NCI-H1417 treated with DMSO at 0.1 percent for 48 hours (cell line): ENCODE data around the gene IFNA13.
"Not testable (repeated sequence)": the region's sequence is repeated elsewhere in the genome, so short reads cannot be mapped to it uniquely, and the experiment has no call there.

Experiments used
- DNase-seq: peaks from one replicate; lab custom pipeline; 2025; lab: John Stamatoyannopoulos, UW

IFNA13 gene

GRCh38 chr9:21367957-21368356 is at the start of gene IFNA13:
Gene IFNA13 (minus strand): TSS chr9:21368057. CDS start chr9:21368010, 47 bp downstream.
- DNase-seq: no peak

DNA sequence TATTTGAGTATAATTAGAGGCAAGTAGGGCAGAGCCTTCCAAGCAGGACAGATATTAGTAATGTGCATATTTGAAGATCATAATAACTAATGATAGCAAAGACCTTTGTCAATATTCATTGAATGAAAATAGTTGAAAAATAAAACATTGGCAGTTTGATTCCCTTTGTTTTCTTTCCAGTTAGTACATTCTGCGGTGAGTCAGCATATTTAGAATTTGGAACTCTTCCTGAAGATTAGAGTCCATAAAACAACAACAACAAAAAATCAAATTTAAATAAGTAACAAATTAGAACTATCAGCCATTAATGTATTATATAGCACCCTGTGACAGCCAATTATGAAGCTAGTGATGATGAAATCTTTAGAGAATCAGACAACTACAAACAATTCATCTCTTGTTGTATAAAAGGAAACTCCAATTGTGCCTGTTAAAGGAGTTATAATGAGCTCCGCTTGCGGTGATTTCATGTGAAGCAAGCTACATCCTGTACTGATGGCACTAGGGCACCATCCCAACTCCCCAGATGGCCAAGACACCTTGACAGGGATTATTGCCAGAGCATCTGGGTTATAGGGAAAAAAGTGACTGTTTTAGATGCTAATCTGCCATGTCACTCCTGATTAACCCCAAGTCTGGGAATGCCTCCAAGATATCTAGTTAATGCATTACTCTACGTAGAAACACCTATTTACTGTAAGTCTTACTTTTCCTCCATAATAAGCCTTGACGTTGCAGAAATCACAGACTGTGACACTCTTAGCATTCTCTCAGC is 47.8 kb upstream of the IFNA13 start:
- DNase-seq: no peak

DNA sequence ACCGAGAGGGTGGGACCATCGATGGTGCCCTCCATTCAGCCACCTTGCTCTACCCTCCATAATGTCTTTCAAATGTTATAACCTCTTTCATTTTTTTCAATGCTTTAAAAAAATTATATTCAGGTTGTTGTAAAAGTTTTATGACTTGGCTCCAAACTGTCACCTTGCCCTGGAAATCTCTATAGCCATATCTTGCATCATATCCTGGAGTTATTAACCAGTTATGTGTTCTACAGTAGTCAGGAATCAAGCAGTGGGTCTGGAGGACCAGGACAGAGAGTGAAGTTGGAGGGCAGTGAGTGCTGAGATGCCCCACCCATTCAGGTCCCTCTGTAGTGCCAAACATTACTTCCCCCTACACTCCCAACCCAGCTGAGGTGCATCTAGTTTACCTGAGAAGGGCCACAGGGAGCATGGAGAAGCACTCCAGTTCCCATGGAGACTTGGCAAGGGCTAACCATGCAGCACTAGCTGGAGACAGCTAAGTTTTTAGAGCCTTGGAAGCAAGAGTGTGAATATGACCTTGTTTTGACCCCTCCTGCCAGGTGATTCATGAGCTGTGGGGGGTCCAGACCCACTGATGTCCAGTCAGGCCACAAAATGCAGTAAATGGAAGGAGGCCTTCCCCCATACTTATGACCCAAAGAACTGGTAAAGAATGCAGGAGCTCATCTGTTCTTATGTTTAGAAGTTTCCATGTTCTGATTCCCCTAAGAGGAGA is 46.5 kb upstream of the IFNA13 start:
- DNase-seq: no peak

- DNase-seq: no peak
Observed at GRCh38 chr9:21413624-21414023, 45.8 kb upstream of the IFNA13 start.

DNA sequence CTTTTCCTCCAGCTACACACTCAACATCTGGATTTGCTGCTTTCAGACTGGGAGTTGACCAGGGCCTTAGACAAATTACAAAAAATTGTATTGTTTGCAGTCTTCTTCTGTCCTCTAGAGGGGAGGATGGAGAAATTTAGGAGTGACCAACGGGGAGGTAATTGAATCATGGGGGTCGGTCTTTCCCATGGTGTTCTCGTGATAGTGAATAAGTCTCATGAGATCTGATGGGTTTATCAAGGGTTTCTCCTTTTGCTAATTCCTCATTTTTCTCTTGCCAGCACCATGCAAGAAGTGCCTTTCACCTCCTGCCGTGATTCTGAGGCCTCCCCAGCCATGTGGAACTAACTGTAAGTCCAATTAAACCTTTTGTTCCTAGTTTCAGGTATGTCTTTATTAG is 45.3 kb upstream of the IFNA13 start:
- no peak for DNase-seq

DNA sequence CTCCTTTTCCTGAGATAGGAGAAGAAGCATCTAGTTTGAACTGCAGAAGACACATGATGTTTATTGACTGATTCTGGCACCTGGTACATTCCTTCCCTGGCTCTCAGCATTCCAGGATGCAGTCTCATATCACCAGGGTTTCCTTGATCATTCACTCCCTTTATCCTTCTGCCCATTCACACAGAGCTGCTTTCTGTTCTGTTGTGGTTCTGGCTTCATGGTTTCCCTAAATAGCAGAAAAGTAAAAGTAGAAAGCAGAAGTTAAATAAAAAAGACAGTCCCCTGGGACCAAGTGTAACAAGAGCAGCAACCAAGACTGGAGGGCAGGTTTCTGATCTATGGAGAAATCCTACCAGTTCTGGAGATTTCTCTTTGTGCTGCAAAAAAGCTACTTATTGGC is 44.2 kb upstream of the IFNA13 start:
- no peak for DNase-seq

DNA sequence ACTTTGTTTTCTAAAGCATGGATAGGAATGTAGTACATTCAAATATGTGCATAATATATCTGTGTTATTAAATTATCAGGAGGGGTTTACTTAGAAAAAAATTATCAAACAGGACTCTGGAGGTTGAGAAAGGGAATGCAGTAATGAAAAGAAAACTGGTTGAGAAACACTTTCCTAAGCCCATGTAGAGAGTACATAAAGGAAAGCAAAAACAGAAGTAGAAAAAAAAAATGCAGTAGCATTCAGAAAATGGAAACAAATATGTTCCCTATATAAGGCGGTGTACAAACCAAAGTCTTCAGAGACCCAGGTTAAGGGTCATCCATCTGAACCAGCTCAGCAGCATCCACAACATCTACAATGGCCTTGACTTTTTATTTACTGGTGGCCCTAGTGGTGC is 41.0 kb upstream of the IFNA13 start, which contains the start of gene IFNA8:
TSS of gene IFNA8 (plus strand) at position 301 of the 400 bp plus-strand sequence. CDS start at position 361, 60 bp downstream.
- no peak for DNase-seq

- no peak for DNase-seq
Observed at GRCh38 chr9:21404146-21404545, 36.3 kb upstream of the IFNA13 start.

- DNase-seq: no peak
Observed at GRCh38 chr9:21402386-21403251, 34.8 kb upstream of the IFNA13 start.

GRCh38 chr9:21399956-21400355 is 32.1 kb upstream of the IFNA13 start:
- DNase-seq: no peak

DNA sequence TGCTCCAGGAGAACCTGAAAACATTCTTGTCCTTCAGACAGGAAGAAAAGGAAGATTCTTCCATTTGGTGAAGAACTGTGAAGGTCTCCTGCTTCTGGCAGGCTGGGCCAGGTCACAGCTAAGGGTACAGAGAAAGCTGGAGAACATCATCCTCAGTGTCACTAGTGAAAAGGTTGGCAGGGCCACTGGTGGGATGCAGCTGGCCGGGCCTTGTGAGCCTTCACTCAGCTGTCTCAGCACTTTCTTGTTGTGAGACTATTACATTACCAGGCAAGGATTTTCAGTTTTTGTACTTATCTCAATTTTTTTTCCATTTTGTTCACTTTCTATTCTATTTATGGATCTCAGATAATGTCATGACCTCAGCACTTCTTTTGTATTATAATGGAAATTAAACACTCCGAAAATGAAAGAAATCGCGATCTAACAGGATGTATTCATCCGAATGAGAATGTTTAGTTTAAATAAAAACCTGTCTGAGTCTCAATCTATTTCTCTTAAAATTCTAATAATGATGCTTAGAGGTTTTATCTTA is 31.2 kb upstream of the IFNA13 start:
- no peak for DNase-seq

DNA sequence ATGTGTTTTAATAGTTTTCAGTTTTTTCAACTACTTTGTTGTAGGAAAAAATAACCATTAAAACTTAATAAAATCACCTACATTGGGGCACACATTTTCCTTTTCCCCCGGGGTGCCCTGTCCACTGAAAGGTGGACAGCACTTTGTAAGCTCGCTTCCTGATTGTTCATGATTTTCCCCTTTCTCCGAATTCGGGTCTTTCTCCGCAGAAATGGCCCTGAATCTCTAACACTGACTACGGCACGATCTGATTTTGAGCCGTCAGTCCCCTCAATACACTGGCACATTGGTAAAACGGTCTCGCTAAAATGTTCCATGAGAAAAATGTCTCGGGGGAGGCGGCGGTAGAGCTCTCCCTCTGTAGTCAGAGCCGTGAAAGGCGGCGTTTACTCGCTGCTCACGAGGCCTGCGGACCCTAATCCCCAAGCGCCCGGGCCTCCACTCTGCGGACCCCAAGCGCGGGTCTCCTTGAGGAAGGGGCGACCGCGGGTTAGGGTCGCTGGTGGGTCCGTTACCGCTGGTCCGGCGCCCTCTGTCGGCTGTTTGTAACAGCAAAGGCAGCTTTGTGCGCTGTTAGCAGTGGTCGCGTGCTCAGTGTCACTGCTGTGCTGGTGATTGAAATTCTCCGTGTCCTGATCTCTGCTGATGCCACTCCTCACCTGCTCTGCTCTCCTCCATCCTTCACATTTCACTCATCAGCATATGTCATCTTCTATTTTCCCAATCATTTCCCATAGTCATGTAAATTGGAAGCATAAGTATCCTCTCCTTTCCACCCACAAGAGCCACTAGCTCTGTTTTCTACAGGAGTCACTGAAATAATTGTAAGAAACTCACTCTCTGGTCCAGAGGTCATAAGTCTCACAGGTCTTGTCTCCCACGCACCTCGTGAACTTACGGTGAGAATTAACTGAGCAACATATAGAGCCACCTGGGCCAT is 28.2 kb upstream of the IFNA13 start:
- no peak for DNase-seq

DNA sequence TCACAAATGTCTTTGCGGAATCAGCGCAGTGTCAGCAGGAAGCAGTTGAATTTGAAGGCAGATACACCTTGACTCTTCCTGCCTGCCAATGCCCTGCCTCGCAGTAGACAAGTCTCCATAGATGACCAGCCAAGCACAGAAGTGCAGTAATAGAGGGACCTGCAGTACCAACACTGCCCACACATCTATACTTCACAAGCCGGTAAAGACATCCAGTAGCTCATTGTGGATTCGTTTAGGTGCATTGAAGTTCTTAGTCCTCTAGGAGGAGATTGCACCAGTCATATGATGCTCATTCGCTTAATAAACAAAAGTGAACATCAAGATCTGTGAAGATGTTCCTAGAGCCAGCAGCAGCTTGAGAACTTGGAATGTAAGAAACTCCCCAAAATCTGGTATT is 24.4 kb upstream of the IFNA13 start:
- no peak for DNase-seq

- no peak for DNase-seq
Observed at GRCh38 chr9:21385131-21385670, 17.3 kb upstream of the IFNA13 start, which contains the start of gene IFNA2. Gene IFNA2 (minus strand): TSS chr9:21385398. CDS start chr9:21385329, 69 bp downstream.

DNA sequence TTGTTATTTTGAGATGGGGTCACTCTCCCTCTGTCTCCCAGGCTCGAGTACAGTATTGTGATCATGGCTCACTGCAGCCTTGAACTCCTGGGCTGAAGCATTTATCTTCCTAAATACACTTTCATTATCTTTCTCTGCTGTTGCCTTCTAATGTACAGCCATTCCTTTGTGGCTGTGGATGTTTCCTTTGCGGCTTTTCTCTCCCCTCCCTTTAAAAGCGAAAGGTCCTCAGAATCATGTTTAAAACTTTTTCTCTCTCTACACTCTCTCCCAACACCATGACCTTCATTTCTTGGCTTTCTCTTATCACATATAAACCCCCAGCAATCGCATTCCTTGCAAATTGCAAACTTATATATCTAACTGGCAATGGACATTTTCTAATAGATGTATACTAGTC is 15.8 kb upstream of the IFNA13 start:
- no peak for DNase-seq

DNA sequence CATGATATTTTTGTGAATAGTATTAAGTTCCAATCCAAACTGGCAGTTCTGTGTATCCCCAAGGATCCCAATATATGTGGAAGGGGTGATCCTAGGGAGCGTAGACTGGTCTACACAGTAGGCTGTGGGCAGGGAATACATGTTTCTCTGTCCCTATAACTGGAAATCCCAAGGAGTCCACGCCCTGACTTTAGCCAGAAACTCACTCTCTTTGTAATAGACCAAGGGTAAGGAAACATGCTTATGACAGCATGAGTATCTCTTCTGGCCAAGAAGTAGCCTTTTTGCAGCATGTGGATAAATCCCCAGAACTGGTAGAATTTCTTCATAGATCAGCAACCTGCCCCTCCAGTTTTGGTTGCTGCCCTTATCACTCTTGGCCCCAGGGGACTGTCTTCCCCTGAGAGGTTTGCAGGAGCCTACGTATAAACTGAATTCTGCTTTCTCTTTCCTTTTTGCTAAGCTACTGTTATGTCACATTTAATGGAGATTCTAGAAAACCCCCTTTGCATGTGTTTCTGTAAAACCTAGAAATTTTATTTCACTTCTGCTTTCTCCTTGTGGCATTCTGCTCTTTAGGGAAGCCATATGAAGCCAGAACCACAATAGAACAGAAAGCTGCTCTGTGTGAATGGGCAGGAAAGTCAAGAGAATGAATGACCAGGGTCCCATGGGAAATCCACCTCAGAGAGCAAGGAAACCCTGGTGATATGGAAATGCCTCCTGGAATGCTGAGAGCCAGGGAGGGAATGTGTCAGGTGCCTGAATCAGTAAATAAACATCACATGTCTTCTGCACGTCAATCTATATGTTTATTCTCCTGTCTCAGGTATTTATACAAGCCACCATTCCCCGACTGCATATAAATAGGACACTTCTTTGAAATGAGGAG is 13.8 kb upstream of the IFNA13 start:
- no peak for DNase-seq

DNA sequence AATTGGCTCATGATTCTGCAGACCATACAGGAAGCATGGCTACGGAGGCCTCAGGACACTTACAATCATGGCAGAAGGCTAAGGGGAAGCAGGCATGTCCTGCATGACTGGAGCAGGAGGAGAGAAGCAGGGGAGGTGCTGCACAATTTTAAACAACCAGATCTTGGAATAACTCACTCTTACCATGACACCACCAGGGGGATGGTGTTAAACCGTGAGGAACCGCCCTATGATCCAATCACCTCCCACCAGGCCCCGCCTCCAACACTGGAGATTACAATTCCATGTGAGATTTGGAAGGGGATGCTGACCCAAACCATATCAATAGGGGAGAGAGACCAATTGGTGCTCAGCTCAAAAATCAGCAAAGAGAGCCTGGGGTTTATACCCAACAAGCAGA is 3.6 kb upstream of the IFNA13 start:
- DNase-seq: not testable (repeated sequence)

DNA sequence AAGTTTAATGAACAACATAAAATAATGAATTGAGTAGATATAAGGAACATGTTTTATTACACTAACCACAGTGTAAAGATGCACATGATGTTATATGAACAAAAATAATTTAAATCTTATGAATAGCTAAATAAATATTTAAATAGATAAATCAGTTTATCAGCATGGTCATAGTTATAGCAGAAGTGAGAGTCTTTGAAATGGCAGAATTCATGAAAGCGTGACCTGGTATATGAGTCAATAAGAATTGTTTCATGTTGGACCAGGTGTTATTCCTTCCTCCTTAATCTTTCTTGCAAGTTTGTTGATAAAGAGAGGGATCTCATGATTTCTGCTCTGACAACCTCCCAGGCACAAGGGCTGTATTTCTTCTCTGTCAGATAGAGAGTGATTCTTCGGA is 688 bp downstream of the IFNA13 start:
- DNase-seq: not testable (repeated sequence)

GRCh38 chr9:21362287-21362686 is 5.6 kb downstream of the IFNA13 start:
- no peak for DNase-seq
